CD4-positive, CD25-positive, alpha-beta regulatory T cell (primary cell): Measurements from ENCODE around the gene MPPED2. TPM values are rescaled to one million over a fixed set of nuclear protein-coding genes. Genes with fewer than 3 reads are reported as not detected.

Experiments used
- ATAC-seq, 2 donors: fragments of 150-1000 bp; cut with Tn5 transposase; one replicate each; pipeline ENCODE4 v1.10.0; 2021; ENCODE audit warnings: low read depth in 2 of 2, moderate number of reproducible peaks in 2 of 2, moderate library complexity in 1 of 2
- DNase-seq, 3 donors: peaks; one replicate each; pipeline versions ENCODE4 v3.0.0 to v3.0.0-alpha.2; 2012 to 2022; ENCODE audit warnings: mixed read lengths in 1 of 3
- H3K27ac ChIP-seq: one replicate; pipeline ENCODE4 v1.7.0; 2013; ENCODE audit warnings: mild to moderate bottlenecking, low read length; ENCODE audit not compliant: insufficient read depth, poor library complexity, severe bottlenecking
- H3K27me3 ChIP-seq: one replicate; pipeline ENCODE4 v1.7.0; 2013; ENCODE audit warnings: low read length; ENCODE audit not compliant: control insufficient read depth, insufficient read depth
- H3K36me3 ChIP-seq: one replicate; pipeline ENCODE4 v1.7.0; 2013; ENCODE audit warnings: mild to moderate bottlenecking, low read length, moderate library complexity; ENCODE audit not compliant: control insufficient read depth, insufficient read depth
- H3K4me1 ChIP-seq: 2 replicates; pipeline ENCODE4 v1.7.0; 2013; ENCODE audit warnings: mild to moderate bottlenecking, low read length; ENCODE audit not compliant: insufficient read depth, control insufficient read depth, poor library complexity, severe bottlenecking
- H3K4me3 ChIP-seq: one replicate; pipeline ENCODE4 v1.7.0; 2013; ENCODE audit warnings: low read depth, mild to moderate bottlenecking, low read length, moderate library complexity
- H3K9me3 ChIP-seq, 2 experiments: 1 replicate in 1 of 2; 2 replicates in 1 of 2; pipeline ENCODE4 v1.7.0; 2013; ENCODE audit warnings: low read length in 2 of 2, mild to moderate bottlenecking in 1 of 2, moderate library complexity in 1 of 2; ENCODE audit not compliant: control insufficient read depth in 2 of 2
- H3K27ac Mint-ChIP-seq, 3 donors: one replicate each; pipeline ENCODE4 v1.8.0; 2020 to 2022; ENCODE audit warnings: mild to moderate bottlenecking in 3 of 3, mixed read lengths in 3 of 3, moderate library complexity in 2 of 3
- H3K27me3 Mint-ChIP-seq: one replicate; pipeline ENCODE4 v1.8.0; 2022; ENCODE audit warnings: mild to moderate bottlenecking, mixed read lengths
- H3K36me3 Mint-ChIP-seq: one replicate; pipeline ENCODE4 v1.8.0; 2020; ENCODE audit warnings: mixed read lengths
- H3K4me1 Mint-ChIP-seq, 4 donors: one replicate each; pipeline ENCODE4 v1.8.0; 2020 to 2022; ENCODE audit warnings: mixed read lengths in 4 of 4, mild to moderate bottlenecking in 1 of 4
- H3K4me3 Mint-ChIP-seq, 4 donors: one replicate each; pipeline ENCODE4 v1.8.0; 2020 to 2022; ENCODE audit warnings: mild to moderate bottlenecking in 4 of 4, mixed read lengths in 4 of 4, moderate library complexity in 3 of 4
- H3K9me3 Mint-ChIP-seq, 7 donors: one replicate each; pipeline ENCODE4 v1.8.0; 2020 to 2022; ENCODE audit warnings: mixed read lengths in 7 of 7, mild to moderate bottlenecking in 3 of 7, moderate library complexity in 2 of 7
- polyA plus RNA-seq, 4 donors: library from polyadenylated mRNA; unstranded; fragments of 300-500 nt; fragmentation: Illumina TruSeq; gene quantifications; one replicate each; pipeline ENCODE4 v1.2.3, GENCODE V29; 2021
- total RNA-seq: library from RNA; stranded (reverse); gene quantifications from one replicate; pipeline ENCODE4 v1.2.3, GENCODE V29; 2022

Gene MPPED2
- total and polyA plus RNA-seq, 5 donors from 2014 or later, result 0.35 to 0.96 (median 0.47) TPM; not detected in 2

- Histone ChIP-seq H3K36me3 (no peaks in the 10 kb centered on the region), H3K27ac (no peak overlapping the region), H3K27me3 (no peaks in the 10 kb centered on the region), H3K9me3 (no peaks in the 10 kb centered on the region), H3K4me1 (no peaks in the 10 kb centered on the region), H3K4me3 (no peak overlapping the region)
- no peaks in the 10 kb centered on the region for H3K27me3 Mint-ChIP-seq
- DNase-seq (no peak), ATAC-seq (no peak)
- no peaks in the 10 kb centered on the region for H3K36me3 Mint-ChIP-seq
- no peak overlapping the region for H3K4me3 Mint-ChIP-seq
- peaks cover 0 to 3% (median 0%) of the 10 kb centered on the region in 7 donors for H3K9me3 Mint-ChIP-seq
- H3K4me1 Mint-ChIP-seq, result no peaks in the 10 kb centered on the region
- no peak overlapping the region for H3K27ac Mint-ChIP-seq
Measured at GRCh38 chr11:30508594-30508993, 77.6 kb downstream of the MPPED2 start.

- Mint-ChIP-seq H3K36me3 (no peaks in the 10 kb centered on the region), H3K4me1 (no peaks in the 10 kb centered on the region), H3K27me3 (no peaks in the 10 kb centered on the region), H3K4me3 (no peak overlapping the region), H3K9me3 (peaks cover 0 to 4% (median 0%) of the 10 kb centered on the region in 7 donors), H3K27ac (no peak overlapping the region)
- no peaks in the 10 kb centered on the region for H3K4me1 ChIP-seq
- H3K27me3 ChIP-seq, result no peaks in the 10 kb centered on the region
- no peaks in the 10 kb centered on the region for H3K36me3 ChIP-seq
- H3K4me3 ChIP-seq, result no peak overlapping the region
- DNase-seq (no peak), ATAC-seq (no peak)
- no peak overlapping the region for H3K27ac ChIP-seq
- no peaks in the 10 kb centered on the region for H3K9me3 ChIP-seq
Measured at GRCh38 chr11:30505603-30506002, 80.5 kb downstream of the MPPED2 start.

GRCh38 chr11:30504468-30504867, 81.7 kb downstream of the MPPED2 start:
- no peak overlapping the region for H3K4me3 Mint-ChIP-seq
- peaks cover 0 to 4% (median 2%) of the 10 kb centered on the region in 7 donors for H3K9me3 Mint-ChIP-seq
- H3K27ac ChIP-seq, result no peak overlapping the region
- no peaks in the 10 kb centered on the region for H3K36me3 ChIP-seq
- H3K4me1 Mint-ChIP-seq, result no peaks in the 10 kb centered on the region
- H3K9me3 ChIP-seq, result no peaks in the 10 kb centered on the region
- no peak overlapping the region for H3K27ac Mint-ChIP-seq
- no peak overlapping the region for H3K4me3 ChIP-seq
- no peaks in the 10 kb centered on the region for H3K27me3 Mint-ChIP-seq
- H3K4me1 ChIP-seq, result no peaks in the 10 kb centered on the region
- no peaks in the 10 kb centered on the region for H3K36me3 Mint-ChIP-seq
- H3K27me3 ChIP-seq, result no peaks in the 10 kb centered on the region
- no peak for DNase-seq
- ATAC-seq, result no peak

- Mint-ChIP-seq H3K27me3 (no peaks in the 10 kb centered on the region), H3K27ac (no peak overlapping the region), H3K4me3 (no peak overlapping the region), H3K4me1 (no peaks in the 10 kb centered on the region), H3K36me3 (no peaks in the 10 kb centered on the region), H3K9me3 (peaks cover 0 to 6% (median 2%) of the 10 kb centered on the region in 7 donors)
- Histone ChIP-seq H3K9me3 (no peaks in the 10 kb centered on the region), H3K36me3 (no peaks in the 10 kb centered on the region), H3K4me3 (no peak overlapping the region), H3K27ac (no peak overlapping the region), H3K27me3 (no peaks in the 10 kb centered on the region), H3K4me1 (no peaks in the 10 kb centered on the region)
- DNase-seq (no peak), ATAC-seq (no peak)
Measured at GRCh38 chr11:30503156-30503555, 83.0 kb downstream of the MPPED2 start.

GRCh38 chr11:30502305-30502704, 83.8 kb downstream of the MPPED2 start:
- no peaks in the 10 kb centered on the region for H3K27me3 Mint-ChIP-seq
- no peak overlapping the region for H3K27ac Mint-ChIP-seq
- H3K27ac ChIP-seq, result no peak overlapping the region
- no peak overlapping the region for H3K4me3 ChIP-seq
- H3K4me1 Mint-ChIP-seq, result no peaks in the 10 kb centered on the region
- no peak overlapping the region for H3K4me3 Mint-ChIP-seq
- H3K4me1 ChIP-seq, result no peaks in the 10 kb centered on the region
- no peaks in the 10 kb centered on the region for H3K36me3 ChIP-seq
- no peak for DNase-seq
- no peaks in the 10 kb centered on the region for H3K36me3 Mint-ChIP-seq
- no peak for ATAC-seq
- H3K9me3 ChIP-seq, result no peaks in the 10 kb centered on the region
- peaks cover 0 to 6% (median 2%) of the 10 kb centered on the region in 7 donors for H3K9me3 Mint-ChIP-seq
- H3K27me3 ChIP-seq, result no peaks in the 10 kb centered on the region

- H3K9me3 ChIP-seq, result no peaks in the 10 kb centered on the region
- no peaks in the 10 kb centered on the region for H3K27me3 ChIP-seq
- Mint-ChIP-seq H3K4me3 (no peak overlapping the region), H3K4me1 (no peaks in the 10 kb centered on the region), H3K9me3 (peaks cover 0 to 6% (median 2%) of the 10 kb centered on the region in 7 donors), H3K36me3 (no peaks in the 10 kb centered on the region), H3K27ac (no peak overlapping the region), H3K27me3 (no peaks in the 10 kb centered on the region)
- no peaks in the 10 kb centered on the region for H3K36me3 ChIP-seq
- ATAC-seq (no peak), DNase-seq (no peak)
- no peak overlapping the region for H3K27ac ChIP-seq
- no peaks in the 10 kb centered on the region for H3K4me1 ChIP-seq
- no peak overlapping the region for H3K4me3 ChIP-seq
Measured at GRCh38 chr11:30501744-30502143, 84.4 kb downstream of the MPPED2 start.

GRCh38 chr11:30499940-30500339, 86.2 kb downstream of the MPPED2 start:
- Mint-ChIP-seq H3K4me1 (no peaks in the 10 kb centered on the region), H3K4me3 (no peak overlapping the region), H3K27ac (no peak overlapping the region), H3K36me3 (no peaks in the 10 kb centered on the region), H3K9me3 (peaks cover 0 to 6% (median 2%) of the 10 kb centered on the region in 7 donors), H3K27me3 (no peaks in the 10 kb centered on the region)
- Histone ChIP-seq H3K27me3 (no peaks in the 10 kb centered on the region), H3K4me3 (no peak overlapping the region), H3K36me3 (no peaks in the 10 kb centered on the region), H3K9me3 (no peaks in the 10 kb centered on the region), H3K27ac (no peak overlapping the region), H3K4me1 (no peaks in the 10 kb centered on the region)
- DNase-seq (no peak), ATAC-seq (no peak)

- no peak overlapping the region for H3K4me3 Mint-ChIP-seq
- no peak overlapping the region for H3K27ac ChIP-seq
- no peaks in the 10 kb centered on the region for H3K27me3 Mint-ChIP-seq
Measured at GRCh38 chr11:30497600-30497999, 88.6 kb downstream of the MPPED2 start.

More at GRCh38 chr11:30497600-30497999, 88.6 kb downstream of the MPPED2 start:
- Histone ChIP-seq H3K9me3 (no peaks in the 10 kb centered on the region), H3K36me3 (no peaks in the 10 kb centered on the region), H3K4me3 (no peak overlapping the region), H3K27me3 (no peaks in the 10 kb centered on the region), H3K4me1 (no peaks in the 10 kb centered on the region)
- DNase-seq (no peak), ATAC-seq (no peak)
- Mint-ChIP-seq H3K36me3 (no peaks in the 10 kb centered on the region), H3K4me1 (no peaks in the 10 kb centered on the region), H3K27ac (no peak overlapping the region), H3K9me3 (peaks cover 0 to 6% (median 2%) of the 10 kb centered on the region in 7 donors)
